ENCODE data around the gene CD6.

The CD6 gene

DNA sequence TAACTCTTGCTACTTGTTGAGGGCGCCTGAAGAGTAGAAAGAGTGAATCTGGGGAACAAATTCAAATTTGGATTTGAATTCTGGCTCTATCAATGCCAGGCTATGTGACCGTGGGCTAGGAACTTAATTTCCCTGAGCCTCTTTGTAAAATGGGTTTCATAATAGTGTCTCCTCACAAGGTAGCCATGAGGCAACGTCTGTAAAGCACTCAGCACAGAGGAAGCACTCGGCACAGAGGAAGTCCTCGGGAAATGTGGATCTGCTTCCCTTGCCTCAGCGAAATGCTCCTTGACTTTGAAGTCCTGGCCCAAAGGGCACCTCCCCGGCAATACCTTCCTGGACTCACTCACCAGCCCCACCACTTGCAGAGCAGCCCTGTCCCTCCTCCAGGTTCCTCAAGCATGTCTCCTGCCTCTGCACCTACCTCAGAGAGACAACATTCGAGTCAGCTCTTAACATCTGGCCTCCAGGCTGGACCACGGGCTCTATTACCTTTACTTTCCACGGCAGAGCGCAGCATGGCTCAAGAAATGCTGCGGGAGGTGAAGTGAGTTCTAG lies 17.7 kb downstream of the CD6 start:
- Histone ChIP-seq H3K27ac (replicated peaks) (no peak overlapping the region), H3K27me3 (ENCODE audit: insufficient read depth, poor library complexity, severe bottlenecking) (peaks cover 2% of the 10 kb centered on the region), H3K4me3 (replicated peaks; ENCODE audit: insufficient read depth, low read length) (no peak overlapping the region)
- peak; percentile 38 to 41 for DNase-seq (ENCODE audit: low read depth in 1 of 2, low spot score in 1 of 2)
- TF ChIP-seq, protein P1, sequence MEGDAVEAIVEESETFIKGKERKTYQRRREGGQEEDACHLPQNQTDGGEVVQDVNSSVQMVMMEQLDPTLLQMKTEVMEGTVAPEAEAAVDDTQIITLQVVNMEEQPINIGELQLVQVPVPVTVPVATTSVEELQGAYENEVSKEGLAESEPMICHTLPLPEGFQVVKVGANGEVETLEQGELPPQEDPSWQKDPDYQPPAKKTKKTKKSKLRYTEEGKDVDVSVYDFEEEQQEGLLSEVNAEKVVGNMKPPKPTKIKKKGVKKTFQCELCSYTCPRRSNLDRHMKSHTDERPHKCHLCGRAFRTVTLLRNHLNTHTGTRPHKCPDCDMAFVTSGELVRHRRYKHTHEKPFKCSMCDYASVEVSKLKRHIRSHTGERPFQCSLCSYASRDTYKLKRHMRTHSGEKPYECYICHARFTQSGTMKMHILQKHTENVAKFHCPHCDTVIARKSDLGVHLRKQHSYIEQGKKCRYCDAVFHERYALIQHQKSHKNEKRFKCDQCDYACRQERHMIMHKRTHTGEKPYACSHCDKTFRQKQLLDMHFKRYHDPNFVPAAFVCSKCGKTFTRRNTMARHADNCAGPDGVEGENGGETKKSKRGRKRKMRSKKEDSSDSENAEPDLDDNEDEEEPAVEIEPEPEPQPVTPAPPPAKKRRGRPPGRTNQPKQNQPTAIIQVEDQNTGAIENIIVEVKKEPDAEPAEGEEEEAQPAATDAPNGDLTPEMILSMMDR (IDR thresholded peaks at IDR 0.05; ENCODE audit: insufficient read depth, low read length): no peak
- TF ChIP-seq GABPA (IDR thresholded peaks at IDR 0.05; ENCODE audit: low read depth) (no peak), SPI1 (IDR thresholded peaks at IDR 0.05; ENCODE audit: borderline replicate concordance, low read depth) (peak; percentile 52; the same call in 1 of the 2 replicates)

DNA sequence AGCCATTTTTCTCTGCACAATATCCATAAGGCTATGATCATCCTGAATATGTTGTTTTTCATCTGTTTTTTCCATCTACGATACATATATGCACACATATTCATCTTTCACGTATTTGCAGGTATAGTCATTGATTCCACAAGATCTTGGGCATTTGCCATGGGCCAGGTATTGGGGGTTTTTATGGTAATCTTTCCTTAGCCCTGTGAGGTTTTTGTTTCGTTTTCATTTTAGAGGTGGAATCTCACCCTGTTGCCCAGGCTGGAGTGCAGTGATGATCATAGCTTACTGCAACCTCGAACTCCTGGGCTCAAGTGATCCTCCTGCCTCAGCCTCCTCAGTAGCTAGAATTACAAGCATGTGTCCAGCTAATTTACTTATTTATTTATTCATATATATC lies 20.0 kb downstream of the CD6 start:
- TF ChIP-seq, protein P1 (IDR thresholded peaks at IDR 0.05; ENCODE audit: insufficient read depth, low read length): no peak
- TF ChIP-seq, protein P2, sequence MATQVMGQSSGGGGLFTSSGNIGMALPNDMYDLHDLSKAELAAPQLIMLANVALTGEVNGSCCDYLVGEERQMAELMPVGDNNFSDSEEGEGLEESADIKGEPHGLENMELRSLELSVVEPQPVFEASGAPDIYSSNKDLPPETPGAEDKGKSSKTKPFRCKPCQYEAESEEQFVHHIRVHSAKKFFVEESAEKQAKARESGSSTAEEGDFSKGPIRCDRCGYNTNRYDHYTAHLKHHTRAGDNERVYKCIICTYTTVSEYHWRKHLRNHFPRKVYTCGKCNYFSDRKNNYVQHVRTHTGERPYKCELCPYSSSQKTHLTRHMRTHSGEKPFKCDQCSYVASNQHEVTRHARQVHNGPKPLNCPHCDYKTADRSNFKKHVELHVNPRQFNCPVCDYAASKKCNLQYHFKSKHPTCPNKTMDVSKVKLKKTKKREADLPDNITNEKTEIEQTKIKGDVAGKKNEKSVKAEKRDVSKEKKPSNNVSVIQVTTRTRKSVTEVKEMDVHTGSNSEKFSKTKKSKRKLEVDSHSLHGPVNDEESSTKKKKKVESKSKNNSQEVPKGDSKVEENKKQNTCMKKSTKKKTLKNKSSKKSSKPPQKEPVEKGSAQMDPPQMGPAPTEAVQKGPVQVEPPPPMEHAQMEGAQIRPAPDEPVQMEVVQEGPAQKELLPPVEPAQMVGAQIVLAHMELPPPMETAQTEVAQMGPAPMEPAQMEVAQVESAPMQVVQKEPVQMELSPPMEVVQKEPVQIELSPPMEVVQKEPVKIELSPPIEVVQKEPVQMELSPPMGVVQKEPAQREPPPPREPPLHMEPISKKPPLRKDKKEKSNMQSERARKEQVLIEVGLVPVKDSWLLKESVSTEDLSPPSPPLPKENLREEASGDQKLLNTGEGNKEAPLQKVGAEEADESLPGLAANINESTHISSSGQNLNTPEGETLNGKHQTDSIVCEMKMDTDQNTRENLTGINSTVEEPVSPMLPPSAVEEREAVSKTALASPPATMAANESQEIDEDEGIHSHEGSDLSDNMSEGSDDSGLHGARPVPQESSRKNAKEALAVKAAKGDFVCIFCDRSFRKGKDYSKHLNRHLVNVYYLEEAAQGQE (IDR thresholded peaks at IDR 0.05; ENCODE audit: insufficient replicate concordance, low read depth): no peak
- H3K4me3 ChIP-seq (replicated peaks; ENCODE audit: insufficient read depth, low read length): no peak overlapping the region
- peaks cover 5% of the 10 kb centered on the region for H3K27me3 ChIP-seq (ENCODE audit: insufficient read depth, poor library complexity, severe bottlenecking)
- H3K27ac ChIP-seq (replicated peaks): no peak overlapping the region
- DNase-seq (ENCODE audit: low read depth in 1 of 2, low spot score in 1 of 2): no peak

DNA sequence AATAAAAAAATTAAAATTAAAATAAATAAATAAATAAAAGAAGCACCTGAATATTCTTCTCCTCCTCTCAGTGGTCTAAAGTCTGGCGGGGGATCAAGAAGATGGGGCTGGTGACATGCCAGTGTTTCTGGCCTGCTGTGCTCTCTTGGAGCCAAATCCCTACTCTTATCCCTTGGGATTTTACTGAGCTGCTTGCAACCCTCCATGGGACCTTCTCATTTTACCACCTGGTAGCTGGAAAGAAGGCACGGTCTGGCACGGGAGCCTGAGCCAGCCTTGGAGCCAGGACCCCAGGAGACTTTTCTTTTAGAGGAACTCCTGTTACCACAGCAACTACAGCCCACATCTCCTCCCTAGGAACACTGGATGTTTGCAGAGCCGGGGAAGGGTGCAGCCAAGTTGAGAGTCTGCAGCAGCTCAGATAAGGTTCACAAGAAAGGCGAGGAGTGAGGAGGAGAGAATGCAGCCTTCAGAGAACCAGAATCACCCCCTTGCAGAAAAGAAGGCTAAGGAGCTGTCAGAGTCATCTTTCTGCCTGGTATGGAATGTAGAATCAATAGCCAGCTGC lies 21.4 kb downstream of the CD6 start:
- TF ChIP-seq SPI1 (IDR thresholded peaks at IDR 0.05; ENCODE audit: borderline replicate concordance, low read depth): no peak
- TF ChIP-seq GABPA (IDR thresholded peaks at IDR 0.05; ENCODE audit: low read depth): no peak
- TF ChIP-seq, protein P1 (IDR thresholded peaks at IDR 0.05; ENCODE audit: insufficient read depth, low read length): no peak
- TF ChIP-seq, protein P2 (IDR thresholded peaks at IDR 0.05; ENCODE audit: insufficient replicate concordance, low read depth): no peak
- TF ChIP-seq POLR2AphosphoS5 (IDR thresholded peaks at IDR 0.05; ENCODE audit: low read depth): no peak
- Histone ChIP-seq H3K27me3 (ENCODE audit: insufficient read depth, poor library complexity, severe bottlenecking) (peaks cover 5% of the 10 kb centered on the region), H3K27ac (replicated peaks) (no peak overlapping the region), H3K4me3 (replicated peaks; ENCODE audit: insufficient read depth, low read length) (no peak overlapping the region)
- no peak for DNase-seq (ENCODE audit: low read depth in 1 of 2, low spot score in 1 of 2)

DNA sequence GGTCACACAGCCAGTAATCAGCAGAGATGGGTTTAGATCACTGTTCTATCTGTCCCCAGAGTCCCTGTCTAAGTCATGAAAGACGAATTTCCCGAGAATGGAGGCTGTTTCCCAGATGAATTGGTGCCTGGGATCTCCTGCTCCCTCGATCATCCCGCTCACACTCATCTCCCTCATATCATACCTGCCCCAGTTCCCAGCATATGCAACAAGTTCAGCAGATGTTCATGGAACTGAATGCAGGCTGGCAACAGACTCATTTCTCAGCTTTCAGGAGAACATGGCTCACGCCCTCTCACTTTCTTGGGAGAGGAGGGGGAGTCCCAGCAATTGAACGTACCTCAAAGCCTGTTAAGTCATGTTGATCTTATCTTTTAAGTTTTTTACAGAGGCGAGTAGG lies 22.1 kb downstream of the CD6 start:
- no peak for DNase-seq (ENCODE audit: low read depth in 1 of 2, low spot score in 1 of 2)
- Histone ChIP-seq H3K4me3 (replicated peaks; ENCODE audit: insufficient read depth, low read length) (no peak overlapping the region), H3K27me3 (ENCODE audit: insufficient read depth, poor library complexity, severe bottlenecking) (peaks cover 5% of the 10 kb centered on the region), H3K27ac (replicated peaks) (no peak overlapping the region)
- TF ChIP-seq GABPA (IDR thresholded peaks at IDR 0.05; ENCODE audit: low read depth) (no peak), POLR2AphosphoS5 (IDR thresholded peaks at IDR 0.05; ENCODE audit: low read depth) (no peak), SPI1 (IDR thresholded peaks at IDR 0.05; ENCODE audit: borderline replicate concordance, low read depth) (no peak)
- TF ChIP-seq, protein P1 (IDR thresholded peaks at IDR 0.05; ENCODE audit: insufficient read depth, low read length): no peak
- TF ChIP-seq, protein P2 (IDR thresholded peaks at IDR 0.05; ENCODE audit: insufficient replicate concordance, low read depth): no peak

Measured in HL-60 (cell line).